Measurements from ENCODE around the gene SPARC.

Gene SPARC

DNA sequence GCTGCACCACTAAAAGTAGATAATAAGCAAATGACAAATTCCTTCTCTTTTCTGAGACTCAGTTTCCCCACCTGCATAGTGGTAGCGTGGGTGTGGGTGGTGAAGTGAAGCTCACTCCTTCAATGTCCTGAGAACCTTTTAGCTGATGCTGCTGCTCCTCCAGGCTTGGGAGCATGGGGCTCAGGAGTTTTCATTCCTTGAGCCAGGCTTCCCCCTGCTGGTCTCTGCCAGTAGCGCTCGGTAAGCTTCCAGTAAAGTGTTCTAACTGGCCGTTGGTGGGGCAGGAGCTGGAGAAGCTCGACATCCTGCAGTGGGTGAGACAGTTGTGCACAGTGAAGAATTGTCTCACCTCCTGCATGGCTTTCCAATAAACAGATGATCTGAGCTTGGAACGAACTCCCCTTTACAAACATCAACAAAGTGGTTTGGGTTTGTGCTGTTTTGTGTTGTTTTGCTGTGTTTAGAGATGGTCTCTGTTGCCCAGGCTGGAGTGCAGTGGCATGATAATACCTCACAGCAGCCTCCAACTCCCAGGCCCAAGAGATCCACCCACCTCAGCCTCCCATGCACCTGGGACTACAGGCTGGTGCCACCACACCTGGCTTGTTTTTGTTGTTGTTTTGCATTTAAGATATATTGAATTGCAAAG is 34.6 kb downstream of the SPARC start:
- peak; percentile 43 for DNase-seq

DNA sequence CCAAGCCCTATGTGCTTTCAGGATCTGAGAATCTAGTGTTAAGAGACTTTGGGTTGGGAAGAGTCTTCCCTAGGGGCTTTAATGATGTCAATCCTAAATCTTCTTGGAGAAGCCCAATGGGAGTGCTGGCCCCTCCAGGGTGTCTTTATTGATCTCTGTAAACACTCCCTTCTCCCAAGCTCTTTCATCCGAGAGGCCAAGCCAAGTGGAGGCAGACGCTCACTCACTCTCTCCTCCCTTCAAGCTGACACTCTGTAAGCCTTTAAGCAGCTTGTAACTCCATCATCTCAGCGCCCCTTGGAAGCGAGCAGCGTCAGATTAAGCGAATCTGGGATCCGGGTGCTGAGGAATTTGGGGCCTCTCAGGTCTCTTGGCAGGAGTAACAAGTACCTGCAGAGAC is 37.7 kb downstream of the SPARC start:
- DNase-seq = no peak

DNA sequence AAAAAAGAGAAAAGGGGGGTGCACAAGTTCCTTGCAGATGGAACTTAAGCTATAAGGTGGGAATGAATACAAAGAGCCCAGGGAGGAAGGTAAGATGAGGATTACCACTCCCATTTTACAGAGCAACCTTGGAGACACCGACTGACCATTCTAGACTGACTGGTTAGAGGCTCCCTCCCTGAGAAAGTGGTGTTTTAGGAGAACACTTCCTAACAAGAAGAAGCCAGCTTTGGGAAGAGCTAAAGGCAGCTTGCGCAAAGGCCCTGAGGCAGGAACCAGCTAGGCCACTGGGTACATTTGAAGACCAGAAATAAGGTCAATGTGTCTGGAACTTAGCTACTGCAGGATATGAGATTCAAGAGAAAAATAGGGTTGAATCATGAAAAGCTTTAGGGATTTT is 38.6 kb downstream of the SPARC start:
- DNase-seq = no peak

DNA sequence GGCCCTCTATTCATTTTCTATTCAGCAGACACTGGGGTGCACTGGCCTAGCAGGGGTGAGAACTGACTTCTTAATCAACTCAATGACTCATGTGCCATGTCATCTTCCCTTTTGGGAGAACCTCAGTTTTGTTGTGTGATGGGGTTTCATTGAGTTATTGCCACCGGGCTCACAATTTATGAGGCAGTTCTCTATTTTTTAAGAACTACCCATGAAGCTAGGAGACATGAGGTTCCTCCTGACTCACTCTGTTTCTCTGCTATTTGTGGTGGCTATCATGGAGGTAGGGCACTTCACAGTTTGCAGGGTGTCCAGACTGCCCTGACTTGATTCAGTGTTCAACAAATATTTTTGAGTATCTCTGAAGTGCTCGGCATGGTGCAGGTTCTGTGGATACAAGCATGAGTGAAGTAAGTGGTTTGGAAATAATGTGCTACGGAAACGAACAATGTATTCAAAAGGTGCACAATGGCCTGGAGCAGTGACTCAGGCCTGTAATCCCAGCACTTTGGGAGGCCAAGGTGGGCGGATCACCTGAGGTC is 39.3 kb downstream of the SPARC start:
- no peak for DNase-seq

- no peak for DNase-seq
Measured at GRCh38 chr5:151646334-151646733, 40.4 kb downstream of the SPARC start.

GRCh38 chr5:151643388-151643787 is 43.3 kb downstream of the SPARC start:
- DNase-seq = no peak

DNA sequence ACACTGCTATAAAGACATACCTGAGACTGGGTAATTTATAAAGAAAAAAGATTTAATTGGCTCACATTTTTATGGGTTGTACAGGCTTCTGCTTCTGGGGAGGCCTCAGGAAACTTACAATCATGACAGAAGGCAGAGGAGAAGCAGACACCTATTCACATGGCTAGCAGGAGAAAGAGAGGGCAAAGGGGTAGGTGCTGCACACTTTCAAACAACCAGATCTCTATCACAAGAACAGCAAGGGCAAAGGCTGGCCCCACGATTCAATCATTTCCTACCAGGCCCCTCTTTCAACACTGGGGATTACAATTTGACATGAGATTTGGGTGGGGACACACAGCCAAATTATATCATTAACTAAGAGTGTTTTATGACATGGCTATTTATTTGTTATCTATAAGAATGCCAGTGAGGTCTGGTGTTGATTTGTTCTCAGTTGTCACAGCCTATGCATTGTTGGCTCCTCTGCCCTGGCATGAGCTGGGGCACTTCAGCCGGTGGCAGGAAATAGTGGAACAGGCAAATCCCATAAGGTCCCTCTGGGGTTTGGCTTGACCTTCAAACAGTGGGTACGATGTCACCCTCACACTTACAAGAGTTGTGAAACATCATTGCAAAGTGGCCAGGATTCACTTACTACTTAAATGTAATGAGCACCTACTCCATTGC is 44.1 kb downstream of the SPARC start:
- no peak for DNase-seq

- DNase-seq = no peak
Measured at GRCh38 chr5:151638619-151639018, 48.1 kb downstream of the SPARC start.

DNA sequence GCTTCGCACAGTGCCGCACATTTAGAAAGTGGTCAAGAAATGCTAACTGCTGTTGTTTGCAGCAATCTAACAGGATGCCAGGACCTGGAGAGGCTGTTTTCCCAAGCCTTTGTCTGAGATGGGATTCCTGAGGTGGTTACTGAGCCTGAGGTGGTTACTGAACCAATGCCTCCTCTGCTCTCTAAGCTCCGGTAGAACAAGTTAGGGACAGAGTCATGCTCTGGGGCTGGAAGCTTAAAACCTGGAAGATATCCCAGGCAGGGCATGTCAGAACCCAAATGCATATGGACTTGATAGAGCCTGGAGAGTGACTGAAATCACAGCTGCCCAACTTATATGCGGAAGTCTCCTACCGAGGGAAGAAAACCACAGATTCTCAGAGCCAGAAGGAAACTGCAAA is 49.0 kb downstream of the SPARC start:
- DNase-seq = no peak

- no peak for DNase-seq
Measured at GRCh38 chr5:151633892-151634291, 52.8 kb downstream of the SPARC start.

DNA sequence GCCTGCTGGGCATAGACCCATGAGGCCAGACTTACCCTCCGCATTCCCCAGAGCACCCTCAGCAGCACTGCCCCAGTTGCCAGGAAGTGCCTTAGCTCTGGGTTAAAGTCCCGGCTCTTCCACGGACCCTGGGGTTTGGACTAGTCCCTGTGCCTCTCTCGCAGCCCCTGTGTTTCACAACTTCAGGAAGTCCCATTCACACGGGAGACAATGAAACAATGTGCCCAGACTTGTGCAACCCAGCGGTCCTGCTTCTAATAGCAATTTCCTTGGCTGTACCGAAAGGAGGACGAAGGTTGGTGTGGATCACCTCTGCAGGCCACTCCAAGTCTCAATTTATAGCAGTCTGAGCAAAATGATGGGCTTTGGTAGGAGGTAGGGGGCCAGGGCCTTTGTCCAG is 53.8 kb downstream of the SPARC start:
- DNase-seq = no peak

DNA sequence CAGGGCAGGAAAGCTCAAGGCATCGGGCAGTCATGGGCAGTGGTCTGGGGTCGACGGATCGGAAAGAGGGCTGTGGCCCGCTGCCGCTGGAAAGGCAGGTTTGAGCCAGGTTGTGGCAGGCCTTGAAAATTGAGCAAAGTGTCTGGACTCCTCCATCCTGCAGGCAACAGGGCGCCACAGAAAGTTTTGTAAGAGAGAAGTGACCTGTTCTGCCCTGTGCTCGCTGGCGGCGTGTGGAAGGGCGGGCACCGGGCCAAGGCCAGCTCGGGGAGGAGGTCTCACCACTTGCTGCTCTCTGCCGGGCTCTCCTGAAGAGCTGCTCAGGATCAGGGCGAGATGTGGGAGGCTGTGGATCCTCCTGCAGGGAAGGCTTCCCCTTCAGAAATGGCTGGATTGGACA is 54.2 kb downstream of the SPARC start:
- no peak for DNase-seq

- DNase-seq = no peak
Measured at GRCh38 chr5:151631941-151632340, 54.8 kb downstream of the SPARC start.

GRCh38 chr5:151630088-151630487 is 56.6 kb downstream of the SPARC start:
- no peak for DNase-seq

- no peak for DNase-seq
Measured at GRCh38 chr5:151628112-151628823, 58.4 kb downstream of the SPARC start.

DNA sequence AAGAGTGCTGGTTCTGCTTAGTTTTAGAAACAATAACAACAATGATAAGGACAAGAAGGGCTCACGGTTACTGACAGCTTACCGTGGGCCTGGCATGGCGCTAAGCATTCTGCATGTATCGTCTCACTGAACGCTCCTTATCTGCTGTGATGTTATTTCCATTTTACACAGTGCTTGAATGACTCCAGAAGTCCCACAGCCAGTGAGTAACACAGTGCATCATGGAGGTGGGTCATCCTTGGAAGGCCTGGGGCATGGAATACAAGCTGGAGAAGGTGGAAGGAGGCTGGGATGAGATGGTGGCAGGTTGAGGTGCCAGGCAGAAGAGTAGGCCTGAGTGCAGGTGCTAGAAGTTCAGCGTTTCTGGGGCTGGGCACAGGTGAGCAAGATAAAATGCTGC is 59.1 kb downstream of the SPARC start:
- no peak for DNase-seq

DNA sequence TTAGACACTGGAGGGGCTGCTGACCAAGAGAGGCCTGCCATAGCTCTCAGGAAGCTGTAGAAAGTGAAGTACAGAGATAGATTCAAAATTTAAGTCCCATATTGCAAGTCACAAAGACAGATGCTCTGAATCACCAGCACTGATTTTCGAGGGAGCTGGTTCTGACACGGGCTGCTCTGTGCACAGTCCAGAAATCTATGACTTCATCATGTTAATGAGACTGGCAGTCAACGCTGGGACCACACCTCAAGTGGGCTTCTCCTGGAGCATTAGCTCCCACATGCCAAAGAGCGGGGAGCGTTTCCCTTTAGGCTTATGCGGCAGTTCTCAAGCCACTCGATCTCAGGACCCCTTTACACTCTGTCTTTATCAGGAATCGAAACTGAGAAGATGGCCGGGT is 61.4 kb downstream of the SPARC start:
- no peak for DNase-seq

GRCh38 chr5:151624476-151624875 is 62.2 kb downstream of the SPARC start:
- no peak for DNase-seq

GRCh38 chr5:151622367-151623088 is 64.2 kb downstream of the SPARC start:
- DNase-seq = no peak

DNA sequence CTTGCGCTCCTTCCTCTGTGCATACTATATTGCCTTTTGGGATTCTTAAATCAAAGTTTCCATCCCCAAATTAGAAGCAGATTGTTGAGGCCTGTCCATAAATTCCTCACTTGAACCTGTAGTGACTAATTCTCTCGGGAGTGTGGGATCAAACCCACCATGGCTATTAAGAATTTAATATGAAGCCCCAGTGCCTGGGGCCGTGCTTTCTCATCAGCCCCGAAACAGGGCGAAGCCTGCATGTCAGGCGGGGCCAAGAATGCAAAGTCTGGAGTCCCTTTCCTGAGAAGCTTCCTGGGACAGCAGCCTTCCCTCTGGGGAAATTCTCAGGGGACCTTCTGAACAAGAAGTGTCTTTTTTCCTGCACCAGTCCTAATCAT is 66.3 kb downstream of the SPARC start:
- no peak for DNase-seq

DNA sequence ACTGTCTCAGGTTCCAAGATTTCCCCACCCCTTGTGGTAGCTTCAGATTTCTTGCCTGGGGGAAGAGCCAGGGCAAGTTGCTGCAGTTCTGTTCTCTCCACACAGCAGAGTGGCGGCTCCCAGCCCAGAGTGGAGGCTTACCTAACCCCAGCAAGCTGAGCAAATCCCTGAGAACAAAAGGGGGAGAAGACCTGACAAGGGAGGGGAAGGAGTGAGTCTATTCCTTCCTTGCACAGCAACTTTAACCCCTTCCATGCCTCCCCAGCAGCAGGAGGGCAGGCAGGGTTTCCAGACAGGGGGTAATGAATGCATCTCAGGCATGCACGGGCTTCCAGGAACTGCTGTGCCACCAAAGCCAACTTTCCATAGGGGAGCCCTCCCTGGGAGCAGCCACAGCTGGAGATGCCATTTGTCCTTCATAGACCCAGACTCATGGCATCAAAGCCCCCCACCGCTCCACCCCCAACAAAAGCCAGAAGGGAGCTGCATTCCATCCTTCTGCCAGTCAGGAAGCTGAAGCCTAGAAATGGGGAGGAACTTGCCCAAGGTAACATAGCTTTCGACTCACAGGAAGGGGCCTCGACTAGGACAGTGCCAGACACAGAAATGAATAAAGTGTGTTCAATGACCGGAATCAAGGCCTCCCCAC is 66.8 kb downstream of the SPARC start:
- no peak for DNase-seq

DNA sequence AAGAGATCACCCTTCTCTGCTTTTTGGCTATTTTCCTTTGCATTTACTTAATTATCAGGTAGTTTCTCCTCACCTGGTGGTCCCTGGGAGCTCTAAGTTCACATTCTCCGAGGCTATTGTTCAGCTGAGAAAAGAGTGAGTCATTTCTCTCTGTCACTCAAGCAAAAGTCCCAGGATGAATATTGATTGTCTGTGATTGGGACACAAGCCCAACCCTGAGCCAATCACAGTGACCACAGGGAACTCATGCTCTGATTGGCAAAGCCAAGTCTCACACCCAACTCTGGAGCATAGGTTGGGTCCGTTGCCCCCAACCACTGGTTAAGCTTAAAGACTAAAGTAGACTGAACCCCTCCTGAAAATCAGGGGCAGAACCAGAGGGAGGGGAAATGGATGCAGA is 67.8 kb downstream of the SPARC start:
- DNase-seq = no peak

Data from activated gamma-delta T cell treated with Interleukin-2 at 50 U/mL for 16 hours (primary cell).